Measurements from ENCODE around the gene RGMA.
"Not testable (repeated sequence)": the region's sequence is repeated elsewhere in the genome, so short reads cannot be mapped to it uniquely, and the experiment has no call there.

The RGMA gene

DNA sequence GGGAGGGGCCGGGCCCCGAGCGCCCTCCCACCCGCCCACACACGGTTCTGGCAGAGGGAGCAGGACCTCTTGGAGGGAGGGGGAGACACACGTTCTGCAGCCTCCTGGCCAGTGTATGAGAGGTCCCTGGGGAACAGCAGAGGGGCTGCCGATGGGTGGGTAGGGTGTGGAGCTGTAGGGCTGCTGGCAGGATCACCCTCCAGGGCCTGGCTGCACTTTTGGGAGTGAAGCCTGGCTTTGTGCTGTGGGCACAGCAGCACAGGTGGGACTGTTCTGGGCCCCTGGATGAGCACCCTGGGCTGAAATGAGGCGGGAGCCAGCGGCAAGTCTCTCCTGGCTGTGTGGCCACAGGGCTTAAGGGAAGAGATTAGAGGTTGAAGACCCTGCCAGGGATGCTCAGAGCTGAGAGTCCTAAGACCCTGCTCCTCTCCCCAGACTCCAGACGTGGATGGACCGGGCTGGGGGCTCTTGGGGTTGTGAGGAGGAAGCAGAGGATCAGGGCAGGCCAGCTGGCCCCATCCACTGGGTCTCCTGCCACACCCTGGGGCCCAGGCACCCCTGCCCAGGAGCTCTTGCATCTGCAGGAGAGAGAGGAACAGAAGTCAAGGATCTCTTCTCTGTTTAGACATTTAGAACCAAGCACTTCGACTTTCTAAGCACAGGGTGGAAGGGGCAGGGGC, 45.2 kb downstream of the RGMA start:
- TF ChIP-seq, protein P1, sequence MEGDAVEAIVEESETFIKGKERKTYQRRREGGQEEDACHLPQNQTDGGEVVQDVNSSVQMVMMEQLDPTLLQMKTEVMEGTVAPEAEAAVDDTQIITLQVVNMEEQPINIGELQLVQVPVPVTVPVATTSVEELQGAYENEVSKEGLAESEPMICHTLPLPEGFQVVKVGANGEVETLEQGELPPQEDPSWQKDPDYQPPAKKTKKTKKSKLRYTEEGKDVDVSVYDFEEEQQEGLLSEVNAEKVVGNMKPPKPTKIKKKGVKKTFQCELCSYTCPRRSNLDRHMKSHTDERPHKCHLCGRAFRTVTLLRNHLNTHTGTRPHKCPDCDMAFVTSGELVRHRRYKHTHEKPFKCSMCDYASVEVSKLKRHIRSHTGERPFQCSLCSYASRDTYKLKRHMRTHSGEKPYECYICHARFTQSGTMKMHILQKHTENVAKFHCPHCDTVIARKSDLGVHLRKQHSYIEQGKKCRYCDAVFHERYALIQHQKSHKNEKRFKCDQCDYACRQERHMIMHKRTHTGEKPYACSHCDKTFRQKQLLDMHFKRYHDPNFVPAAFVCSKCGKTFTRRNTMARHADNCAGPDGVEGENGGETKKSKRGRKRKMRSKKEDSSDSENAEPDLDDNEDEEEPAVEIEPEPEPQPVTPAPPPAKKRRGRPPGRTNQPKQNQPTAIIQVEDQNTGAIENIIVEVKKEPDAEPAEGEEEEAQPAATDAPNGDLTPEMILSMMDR (IDR thresholded peaks at IDR 0.05; ENCODE audit: borderline replicate concordance, insufficient read depth, low read depth, low read length) = no peak
- H3K4me3 ChIP-seq (ENCODE audit: low read depth, low read length) = no peak overlapping the region

DNA sequence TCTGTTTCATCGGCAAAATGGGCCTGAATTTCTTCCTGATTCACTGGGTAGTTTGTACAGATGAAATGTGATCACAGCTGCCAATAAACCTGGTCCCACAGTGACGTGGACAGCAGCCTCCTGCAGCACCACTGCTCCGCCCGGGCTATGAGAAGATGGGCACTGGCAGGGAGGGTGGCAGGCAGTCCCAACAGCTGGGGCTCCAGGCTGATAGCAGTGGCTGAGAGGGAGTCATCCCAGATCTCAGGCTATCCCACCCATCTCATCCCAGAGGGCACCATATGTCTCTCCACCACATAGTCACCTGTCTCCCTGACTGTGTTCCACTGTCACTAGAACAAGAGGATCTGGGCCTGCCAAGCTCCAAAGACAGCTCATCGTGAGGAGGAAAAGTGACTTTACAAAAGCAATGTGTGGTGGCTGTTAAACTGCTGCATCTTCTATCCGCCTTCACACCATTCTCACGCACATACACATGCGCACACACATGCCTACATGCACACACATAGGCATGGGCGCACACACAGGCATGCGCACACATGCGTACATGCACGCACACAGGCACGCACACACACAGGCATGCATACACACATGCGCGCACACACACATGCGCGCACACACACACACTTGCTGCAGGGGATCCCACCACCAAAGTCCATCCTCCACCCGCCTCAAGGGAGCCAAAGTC, 46.2 kb downstream of the RGMA start:
- H3K4me3 ChIP-seq (ENCODE audit: low read depth, low read length) = no peak overlapping the region

DNA sequence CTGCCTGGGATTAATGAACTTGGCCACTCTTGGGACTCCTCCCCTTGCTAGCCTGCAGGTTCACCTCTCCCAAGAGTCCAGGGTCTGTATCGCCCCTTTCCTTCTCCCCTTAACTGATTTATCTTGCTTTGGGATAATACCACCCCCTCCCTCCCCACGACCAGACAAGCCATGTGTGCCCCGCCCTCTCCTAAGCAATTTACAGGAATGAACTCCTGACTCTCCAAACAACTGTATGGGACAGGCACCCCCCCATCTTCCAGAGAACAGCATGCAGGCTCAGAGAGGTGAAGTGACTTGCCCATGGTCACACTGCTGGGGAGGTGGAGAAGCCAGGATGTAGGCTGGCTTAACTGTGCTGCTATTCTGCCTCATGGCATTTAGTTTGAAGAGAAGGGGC, 46.8 kb downstream of the RGMA start:
- no peak overlapping the region for H3K4me3 ChIP-seq (ENCODE audit: low read depth, low read length)
- TF ChIP-seq, protein P1 (IDR thresholded peaks at IDR 0.05; ENCODE audit: borderline replicate concordance, insufficient read depth, low read depth, low read length) = no peak

More for the DNA sequence above, 46.2 kb downstream of the RGMA start:
- TF ChIP-seq, protein P1 (IDR thresholded peaks at IDR 0.05; ENCODE audit: borderline replicate concordance, insufficient read depth, low read depth, low read length) = no peak

DNA sequence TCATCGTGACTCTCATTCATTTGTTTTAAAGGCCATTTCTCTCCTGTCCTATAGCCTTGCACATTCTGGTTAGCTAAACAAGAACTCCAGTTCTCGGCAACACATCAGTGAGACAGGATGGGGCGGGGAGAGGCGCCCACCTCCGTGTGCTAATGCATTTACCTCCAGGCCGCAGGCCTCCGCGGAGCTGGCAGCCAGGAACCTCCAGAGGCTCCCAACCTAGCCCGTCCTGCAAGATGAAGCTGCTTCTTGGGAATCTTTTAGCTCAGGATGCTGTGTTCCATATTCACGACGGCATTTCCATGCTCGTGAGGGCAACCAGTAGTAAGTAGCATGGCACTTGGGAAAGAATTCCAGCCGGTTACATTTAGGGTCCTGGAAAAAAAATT, 47.9 kb downstream of the RGMA start:
- H3K4me3 ChIP-seq (ENCODE audit: low read depth, low read length) = no peak overlapping the region
- TF ChIP-seq, protein P1 (IDR thresholded peaks at IDR 0.05; ENCODE audit: borderline replicate concordance, insufficient read depth, low read depth, low read length) = no peak

GRCh38 chr15:93040288-93041158, 48.5 kb downstream of the RGMA start:
- TF ChIP-seq, protein P1 (IDR thresholded peaks at IDR 0.05; ENCODE audit: borderline replicate concordance, insufficient read depth, low read depth, low read length) = no peak
- no peak overlapping the region for H3K4me3 ChIP-seq (ENCODE audit: low read depth, low read length)

DNA sequence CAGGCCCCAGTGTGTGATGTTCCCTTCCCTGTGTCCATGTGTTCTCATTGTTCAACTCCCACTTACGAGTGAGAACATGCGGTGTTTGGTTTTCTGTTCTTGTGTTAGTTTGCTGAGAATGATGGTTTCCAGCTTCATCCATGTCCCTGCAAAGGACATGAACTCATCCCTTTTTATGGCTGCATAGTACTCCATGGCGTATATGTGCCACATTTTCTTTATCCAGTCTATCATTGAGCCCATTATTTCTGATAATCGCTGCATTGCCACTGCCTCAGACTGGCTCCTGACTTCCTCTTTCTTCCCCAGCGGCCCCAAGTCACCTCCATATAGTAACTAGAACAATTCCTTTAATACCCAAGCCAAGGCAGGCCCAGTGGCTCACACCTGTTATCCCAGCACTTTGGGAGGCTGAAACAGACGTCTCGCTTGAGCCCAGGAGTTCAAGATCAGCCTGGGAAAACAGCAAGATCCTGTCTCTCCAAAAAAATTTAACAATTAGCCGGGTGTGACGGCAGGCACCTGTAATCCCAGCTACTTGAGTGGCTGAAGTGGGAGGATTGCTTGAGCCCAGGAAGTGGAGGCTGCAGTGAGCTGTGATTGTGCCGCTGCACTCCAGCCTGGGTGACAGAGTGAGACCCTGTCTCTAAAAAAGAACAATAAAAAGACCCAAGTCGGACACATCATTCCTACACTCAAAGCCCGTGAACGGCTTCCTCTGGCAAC, 49.3 kb downstream of the RGMA start:
- H3K4me3 ChIP-seq (ENCODE audit: low read depth, low read length) = not testable (repeated sequence)

Measured in GM12875 (cell line).